ENCODE results near the gene PAK1.
A peak's percentile ranks its signal among the peaks of the same experiment; 100 is the strongest.

The PAK1 gene

GRCh38 chr11:77438487-77438886, 35.4 kb downstream of the PAK1 start:
- H3K9me3 Mint-ChIP-seq: no peaks in the 10 kb centered on the region
- no peak overlapping the region for H3K4me3 Mint-ChIP-seq
- ATAC-seq (replicated peaks) (no peak), DNase-seq (no peak)
- peaks cover 3 to 18% of the 10 kb centered on the region in 2 donors for H3K4me1 Mint-ChIP-seq
- no peaks in the 10 kb centered on the region for H3K36me3 Mint-ChIP-seq
- no peak overlapping the region for H3K27ac Mint-ChIP-seq
- peaks cover 0 to 4% of the 10 kb centered on the region in 2 donors for H3K27me3 Mint-ChIP-seq

- Mint-ChIP-seq H3K36me3 (no peaks in the 10 kb centered on the region), H3K4me1 (peaks cover 5 to 24% of the 10 kb centered on the region in 2 donors), H3K27ac (no peak overlapping the region), H3K9me3 (no peaks in the 10 kb centered on the region), H3K4me3 (no peak overlapping the region), H3K27me3 (peaks cover 0 to 4% of the 10 kb centered on the region in 2 donors)
- DNase-seq (no peak), ATAC-seq (replicated peaks) (no peak)
These were observed 36.9 kb downstream of the PAK1 start for GRCh38 chr11:77436969-77437368.

DNA sequence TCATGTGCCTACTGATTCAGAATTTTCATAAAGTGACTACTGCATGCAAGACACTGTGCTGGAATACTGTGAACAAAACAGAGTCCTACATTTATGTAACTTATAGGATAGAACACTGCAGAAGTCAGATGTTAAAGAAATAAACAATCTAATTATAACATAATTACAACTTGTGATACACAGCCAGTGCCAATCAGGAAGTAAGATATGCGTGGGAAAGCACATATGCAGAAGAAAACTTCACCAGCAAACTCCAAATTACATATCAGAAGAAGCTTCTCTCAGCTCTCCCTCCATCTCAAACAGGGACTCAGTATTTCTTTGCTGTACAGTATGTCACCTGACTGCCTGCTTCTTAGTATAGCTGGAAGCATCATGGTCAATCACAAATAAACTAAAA, 37.4 kb downstream of the PAK1 start:
- Mint-ChIP-seq H3K27ac (no peak overlapping the region), H3K4me1 (peaks cover 6 to 24% of the 10 kb centered on the region in 2 donors), H3K9me3 (no peaks in the 10 kb centered on the region), H3K36me3 (no peaks in the 10 kb centered on the region), H3K4me3 (no peak overlapping the region), H3K27me3 (peaks cover 0 to 4% of the 10 kb centered on the region in 2 donors)
- DNase-seq (no peak), ATAC-seq (replicated peaks) (no peak)

DNA sequence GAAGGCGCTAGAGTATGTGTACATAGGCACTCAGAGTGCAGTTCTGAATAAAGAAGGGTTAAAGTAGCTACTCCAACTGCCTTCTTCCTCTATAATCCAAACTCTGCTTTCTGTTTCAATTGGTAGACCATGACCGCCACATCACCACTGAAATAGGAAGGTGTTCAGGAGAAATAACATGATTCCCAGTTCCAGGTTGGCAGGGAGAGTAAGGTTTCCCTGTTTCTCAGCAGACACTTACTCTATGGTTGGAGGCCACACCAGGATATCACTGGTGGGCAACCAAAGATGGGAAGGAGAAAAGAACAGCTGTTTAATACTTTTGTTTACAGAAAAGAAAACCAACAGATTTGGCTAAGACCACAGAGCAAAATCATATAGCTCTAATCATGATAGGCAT, 37.9 kb downstream of the PAK1 start:
- no peak overlapping the region for H3K4me3 Mint-ChIP-seq
- ATAC-seq (replicated peaks) (no peak), DNase-seq (no peak)
- H3K27ac Mint-ChIP-seq: no peak overlapping the region
- H3K36me3 Mint-ChIP-seq: no peaks in the 10 kb centered on the region
- H3K4me1 Mint-ChIP-seq: peaks cover 6 to 24% of the 10 kb centered on the region in 2 donors
- H3K27me3 Mint-ChIP-seq: peaks cover 0 to 4% of the 10 kb centered on the region in 2 donors
- no peaks in the 10 kb centered on the region for H3K9me3 Mint-ChIP-seq

DNA sequence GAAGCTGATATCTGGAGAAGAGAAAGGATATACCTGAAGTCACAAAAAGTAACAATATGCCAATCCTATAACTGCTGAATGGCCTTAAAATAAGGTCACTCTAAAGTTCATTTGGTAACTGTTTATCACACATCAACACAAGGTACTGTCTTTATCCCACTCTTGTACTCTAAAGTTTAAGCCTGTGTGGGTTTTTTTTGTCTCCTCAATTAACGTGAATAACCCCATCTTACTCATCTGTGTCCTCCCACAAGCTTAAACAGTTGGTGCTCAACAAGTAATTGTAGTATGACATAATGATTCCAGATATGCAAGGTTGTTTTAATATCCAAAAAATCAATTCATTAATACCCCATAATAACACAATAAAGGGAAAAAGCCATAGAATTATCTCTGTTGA, 42.1 kb downstream of the PAK1 start:
- H3K27me3 Mint-ChIP-seq: peaks cover 0 to 5% of the 10 kb centered on the region in 2 donors
- DNase-seq (no peak), ATAC-seq (replicated peaks) (peak in 1 of 2 donors; percentile 36)
- no peak overlapping the region for H3K4me3 Mint-ChIP-seq
- H3K36me3 Mint-ChIP-seq: no peaks in the 10 kb centered on the region
- no peak overlapping the region for H3K27ac Mint-ChIP-seq
- H3K4me1 Mint-ChIP-seq: peaks cover 3 to 17% of the 10 kb centered on the region in 2 donors
- H3K9me3 Mint-ChIP-seq: no peaks in the 10 kb centered on the region

- Mint-ChIP-seq H3K36me3 (no peaks in the 10 kb centered on the region), H3K9me3 (no peaks in the 10 kb centered on the region), H3K4me3 (no peak overlapping the region), H3K27ac (no peak overlapping the region), H3K4me1 (peaks cover 3 to 6% of the 10 kb centered on the region in 2 donors), H3K27me3 (peaks cover 0 to 5% of the 10 kb centered on the region in 2 donors)
- DNase-seq (no peak), ATAC-seq (replicated peaks) (no peak)
These were observed 45.3 kb downstream of the PAK1 start for GRCh38 chr11:77428598-77428997.

DNA sequence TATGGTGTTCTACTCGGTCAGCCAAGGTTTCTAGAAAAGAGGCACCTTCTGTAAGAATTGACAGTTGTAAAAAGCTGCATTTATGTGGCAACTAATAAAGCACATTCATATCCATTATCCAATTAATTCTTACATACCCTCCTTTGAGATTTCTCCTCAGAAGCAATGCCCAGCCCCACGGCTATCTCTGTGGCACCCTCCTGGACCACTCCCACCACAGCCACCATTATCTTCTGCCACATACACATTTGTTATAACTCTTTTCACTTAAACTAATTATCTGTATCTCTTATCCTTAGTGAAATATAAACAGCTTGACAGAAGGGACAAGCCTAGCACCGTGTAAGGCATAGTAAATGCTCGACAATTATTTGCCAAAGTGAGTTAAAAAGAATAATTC, 48.5 kb downstream of the PAK1 start:
- DNase-seq (no peak), ATAC-seq (replicated peaks) (no peak)
- no peaks in the 10 kb centered on the region for H3K36me3 Mint-ChIP-seq

GRCh38 chr11:77424644-77425043, 49.2 kb downstream of the PAK1 start:
- Mint-ChIP-seq H3K9me3 (no peaks in the 10 kb centered on the region), H3K4me3 (no peak overlapping the region), H3K36me3 (no peaks in the 10 kb centered on the region), H3K4me1 (no peaks in the 10 kb centered on the region), H3K27ac (no peak overlapping the region), H3K27me3 (peaks cover 0 to 5% of the 10 kb centered on the region in 2 donors)
- no peak for DNase-seq
- no peak for ATAC-seq (replicated peaks)

More for the DNA sequence above, 48.5 kb downstream of the PAK1 start:
- H3K4me1 Mint-ChIP-seq: no peaks in the 10 kb centered on the region
- H3K9me3 Mint-ChIP-seq: no peaks in the 10 kb centered on the region
- H3K27me3 Mint-ChIP-seq: peaks cover 0 to 5% of the 10 kb centered on the region in 2 donors
- no peak overlapping the region for H3K4me3 Mint-ChIP-seq
- no peak overlapping the region for H3K27ac Mint-ChIP-seq

DNA sequence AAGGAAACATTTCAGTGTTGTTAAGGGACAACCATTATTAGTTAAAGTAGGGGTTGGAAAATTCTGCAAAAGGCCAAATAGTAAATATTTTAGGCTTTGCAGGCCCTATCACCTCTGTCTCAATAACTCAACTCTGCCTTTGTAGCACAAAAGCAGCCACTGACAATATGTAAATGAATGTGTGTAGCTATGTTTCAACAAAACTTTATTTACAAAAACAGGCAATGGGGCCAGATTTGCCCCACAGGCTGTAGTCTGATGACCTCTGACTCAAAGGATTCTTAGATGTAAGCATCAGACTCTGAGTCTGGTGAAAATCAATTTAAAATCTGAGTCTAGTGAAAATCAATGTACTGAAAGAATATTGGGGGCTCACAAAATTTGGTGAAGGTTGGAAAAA, 50.3 kb downstream of the PAK1 start:
- Mint-ChIP-seq H3K27me3 (peaks cover 0 to 3% of the 10 kb centered on the region in 2 donors), H3K36me3 (no peaks in the 10 kb centered on the region), H3K4me1 (peaks cover 2 to 3% of the 10 kb centered on the region in 2 donors), H3K4me3 (no peak overlapping the region), H3K9me3 (no peaks in the 10 kb centered on the region), H3K27ac (no peak overlapping the region)
- ATAC-seq (replicated peaks): no peak
- DNase-seq: no peak

DNA sequence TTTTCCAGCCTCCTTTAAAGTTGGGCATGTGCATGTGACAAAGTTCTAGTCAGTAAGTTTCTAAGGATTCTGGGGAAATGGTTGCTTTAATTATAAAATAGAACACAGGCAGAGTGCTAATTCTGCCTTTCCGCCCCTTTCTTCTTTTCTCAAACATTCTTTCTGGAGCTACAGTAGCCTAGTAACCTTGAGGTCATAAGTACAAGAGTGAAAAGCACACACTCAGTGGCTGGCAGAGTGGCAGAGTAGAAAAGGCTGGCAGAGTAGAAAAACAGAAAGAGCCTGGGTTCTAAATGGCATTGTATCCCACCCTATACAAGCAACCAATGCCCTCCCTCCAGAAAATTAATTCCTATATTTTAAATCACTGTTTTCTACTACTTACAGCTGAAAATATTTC, 51.2 kb downstream of the PAK1 start:
- DNase-seq (no peak), ATAC-seq (replicated peaks) (no peak)
- Mint-ChIP-seq H3K9me3 (no peaks in the 10 kb centered on the region), H3K36me3 (no peaks in the 10 kb centered on the region), H3K27me3 (no peaks in the 10 kb centered on the region), H3K27ac (no peak overlapping the region), H3K4me1 (peaks cover 5 to 7% of the 10 kb centered on the region in 2 donors), H3K4me3 (no peak overlapping the region)

- no peak overlapping the region for H3K27ac Mint-ChIP-seq
- no peak for DNase-seq
- no peak overlapping the region for H3K4me3 Mint-ChIP-seq
- no peaks in the 10 kb centered on the region for H3K27me3 Mint-ChIP-seq
- no peaks in the 10 kb centered on the region for H3K36me3 Mint-ChIP-seq
- H3K9me3 Mint-ChIP-seq: no peaks in the 10 kb centered on the region
- peaks cover 5 to 7% of the 10 kb centered on the region in 2 donors for H3K4me1 Mint-ChIP-seq
- ATAC-seq (replicated peaks): no peak
These were observed 52.7 kb downstream of the PAK1 start for GRCh38 chr11:77421041-77421723.

- ATAC-seq (replicated peaks): no peak
These were observed 54.8 kb downstream of the PAK1 start for GRCh38 chr11:77418971-77419597.

DNA sequence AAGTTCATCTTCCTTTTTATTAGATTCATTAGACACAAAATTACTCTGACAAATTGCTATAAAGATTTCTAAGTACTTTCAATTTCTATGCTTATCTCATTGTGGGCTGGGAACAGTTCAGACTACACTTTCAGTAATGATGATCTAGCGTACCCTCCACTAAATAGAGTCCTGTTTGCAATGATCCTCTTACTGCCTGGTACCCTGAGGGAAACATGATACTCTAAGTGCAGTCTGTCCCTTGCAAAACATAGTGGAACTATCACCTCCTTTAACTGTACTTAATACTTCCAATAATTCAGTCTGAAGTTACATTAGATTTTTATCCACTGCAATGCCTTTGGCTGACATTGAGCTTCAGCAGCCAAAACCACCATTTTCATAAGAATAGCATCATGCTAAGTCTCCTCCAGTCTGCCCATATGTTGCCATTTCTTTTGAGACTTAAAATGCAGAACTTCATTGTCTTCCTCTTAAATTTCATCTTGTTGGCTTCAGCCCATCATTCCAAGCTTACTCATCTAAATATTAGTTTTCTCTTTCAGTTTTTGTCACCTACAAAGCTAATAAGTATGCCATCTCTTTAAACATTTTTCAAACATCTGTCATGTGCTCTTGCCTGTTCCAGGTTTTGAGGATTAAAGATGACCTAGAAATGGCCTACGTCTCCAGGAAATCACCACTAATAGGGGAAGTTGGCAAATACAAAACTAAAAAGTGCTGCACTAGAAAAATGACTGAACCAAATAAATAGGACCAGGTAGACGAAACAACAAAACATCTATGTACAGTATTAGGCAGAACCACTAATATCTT, 55.5 kb downstream of the PAK1 start:
- no peaks in the 10 kb centered on the region for H3K36me3 Mint-ChIP-seq
- no peak for ATAC-seq (replicated peaks)
- no peak for DNase-seq
- H3K27me3 Mint-ChIP-seq: no peaks in the 10 kb centered on the region
- H3K9me3 Mint-ChIP-seq: no peaks in the 10 kb centered on the region
- H3K4me1 Mint-ChIP-seq: peaks cover 5 to 7% of the 10 kb centered on the region in 2 donors
- peak overlapping the region; percentile 60 for H3K27ac Mint-ChIP-seq
- no peak overlapping the region for H3K4me3 Mint-ChIP-seq

More at GRCh38 chr11:77418971-77419597, 54.8 kb downstream of the PAK1 start:
- Mint-ChIP-seq H3K27me3 (no peaks in the 10 kb centered on the region), H3K9me3 (no peaks in the 10 kb centered on the region), H3K36me3 (no peaks in the 10 kb centered on the region), H3K4me3 (no peak overlapping the region), H3K27ac (no peak overlapping the region), H3K4me1 (peaks cover 5 to 7% of the 10 kb centered on the region in 2 donors)
- DNase-seq: no peak

- Mint-ChIP-seq H3K27me3 (no peaks in the 10 kb centered on the region), H3K4me3 (no peak overlapping the region), H3K27ac (no peak overlapping the region), H3K4me1 (peaks cover 12 to 22% of the 10 kb centered on the region in 2 donors), H3K9me3 (no peaks in the 10 kb centered on the region), H3K36me3 (no peaks in the 10 kb centered on the region)
- ATAC-seq (replicated peaks) (no peak), DNase-seq (no peak)
These were observed 57.5 kb downstream of the PAK1 start for GRCh38 chr11:77416357-77416756.

All from stimulated activated naive B cell treated with anti-CD40 and anti-IgM and Interleukin-4, amounts not matched to agents 10 μg/mL and 1 μg/mL and 100 μg/mL, for 72 hours (primary cell).